ENCODE measurements around the gene NPHS1.

GRCh38 chr19:35824150-35824549, 28.2 kb downstream of the NPHS1 start:
- TF ChIP-seq CTCF (IDR thresholded peaks at IDR 0.05) (no peak), EP300 (IDR thresholded peaks at IDR 0.05) (no peak)

All from sigmoid colon (tissue), 4 donors.